Neural cell (in vitro differentiated cells): ENCODE data around the gene SMAP2.

Experiments
- EZH2 ChIP-seq: fragments of 200-600, 300-800 bp; shearing (Covaris generic), sonication (generic); IDR thresholded peaks from 2 replicates; pipeline ENCODE4 v1.6.1; 2014; ENCODE audit warnings: antibody characterized with exemption, low read length, borderline replicate concordance, mild to moderate bottlenecking; ENCODE audit not compliant: insufficient read depth, poor library complexity, severe bottlenecking
- MXI1 ChIP-seq: fragments of 450-650 bp; conservative IDR thresholded peaks from 2 replicates; pipeline ENCODE4 v1.6.1; 2014; ENCODE audit warnings: antibody characterized with exemption, mild to moderate bottlenecking; ENCODE audit not compliant: poor library complexity, severe bottlenecking
- TAF1 ChIP-seq: IDR thresholded peaks from 2 replicates; pipeline ENCODE4 v1.6.1; 2012; ENCODE audit warnings: low read depth
- TF ChIP-seq, protein P1 (sequence below): fragments of 450-650 bp; IDR thresholded peaks from 2 replicates; pipeline ENCODE4 v1.5.1; 2014; ENCODE audit warnings: antibody characterized with exemption, mild to moderate bottlenecking, moderate library complexity; ENCODE audit not compliant: poor library complexity, severe bottlenecking
- TF ChIP-seq, protein P2 (sequence below): IDR thresholded peaks from 2 replicates; pipeline ENCODE4 v1.6.1; 2012; ENCODE audit warnings: borderline replicate concordance

GRCh38 chr1:40353082-40353481 is 20.4 kb upstream of the SMAP2 start:
- no peak for TF ChIP-seq TAF1
- TF ChIP-seq, protein P1, sequence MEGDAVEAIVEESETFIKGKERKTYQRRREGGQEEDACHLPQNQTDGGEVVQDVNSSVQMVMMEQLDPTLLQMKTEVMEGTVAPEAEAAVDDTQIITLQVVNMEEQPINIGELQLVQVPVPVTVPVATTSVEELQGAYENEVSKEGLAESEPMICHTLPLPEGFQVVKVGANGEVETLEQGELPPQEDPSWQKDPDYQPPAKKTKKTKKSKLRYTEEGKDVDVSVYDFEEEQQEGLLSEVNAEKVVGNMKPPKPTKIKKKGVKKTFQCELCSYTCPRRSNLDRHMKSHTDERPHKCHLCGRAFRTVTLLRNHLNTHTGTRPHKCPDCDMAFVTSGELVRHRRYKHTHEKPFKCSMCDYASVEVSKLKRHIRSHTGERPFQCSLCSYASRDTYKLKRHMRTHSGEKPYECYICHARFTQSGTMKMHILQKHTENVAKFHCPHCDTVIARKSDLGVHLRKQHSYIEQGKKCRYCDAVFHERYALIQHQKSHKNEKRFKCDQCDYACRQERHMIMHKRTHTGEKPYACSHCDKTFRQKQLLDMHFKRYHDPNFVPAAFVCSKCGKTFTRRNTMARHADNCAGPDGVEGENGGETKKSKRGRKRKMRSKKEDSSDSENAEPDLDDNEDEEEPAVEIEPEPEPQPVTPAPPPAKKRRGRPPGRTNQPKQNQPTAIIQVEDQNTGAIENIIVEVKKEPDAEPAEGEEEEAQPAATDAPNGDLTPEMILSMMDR = no peak
- TF ChIP-seq MXI1 = no peak
- no peak for TF ChIP-seq EZH2
- TF ChIP-seq, protein P2, sequence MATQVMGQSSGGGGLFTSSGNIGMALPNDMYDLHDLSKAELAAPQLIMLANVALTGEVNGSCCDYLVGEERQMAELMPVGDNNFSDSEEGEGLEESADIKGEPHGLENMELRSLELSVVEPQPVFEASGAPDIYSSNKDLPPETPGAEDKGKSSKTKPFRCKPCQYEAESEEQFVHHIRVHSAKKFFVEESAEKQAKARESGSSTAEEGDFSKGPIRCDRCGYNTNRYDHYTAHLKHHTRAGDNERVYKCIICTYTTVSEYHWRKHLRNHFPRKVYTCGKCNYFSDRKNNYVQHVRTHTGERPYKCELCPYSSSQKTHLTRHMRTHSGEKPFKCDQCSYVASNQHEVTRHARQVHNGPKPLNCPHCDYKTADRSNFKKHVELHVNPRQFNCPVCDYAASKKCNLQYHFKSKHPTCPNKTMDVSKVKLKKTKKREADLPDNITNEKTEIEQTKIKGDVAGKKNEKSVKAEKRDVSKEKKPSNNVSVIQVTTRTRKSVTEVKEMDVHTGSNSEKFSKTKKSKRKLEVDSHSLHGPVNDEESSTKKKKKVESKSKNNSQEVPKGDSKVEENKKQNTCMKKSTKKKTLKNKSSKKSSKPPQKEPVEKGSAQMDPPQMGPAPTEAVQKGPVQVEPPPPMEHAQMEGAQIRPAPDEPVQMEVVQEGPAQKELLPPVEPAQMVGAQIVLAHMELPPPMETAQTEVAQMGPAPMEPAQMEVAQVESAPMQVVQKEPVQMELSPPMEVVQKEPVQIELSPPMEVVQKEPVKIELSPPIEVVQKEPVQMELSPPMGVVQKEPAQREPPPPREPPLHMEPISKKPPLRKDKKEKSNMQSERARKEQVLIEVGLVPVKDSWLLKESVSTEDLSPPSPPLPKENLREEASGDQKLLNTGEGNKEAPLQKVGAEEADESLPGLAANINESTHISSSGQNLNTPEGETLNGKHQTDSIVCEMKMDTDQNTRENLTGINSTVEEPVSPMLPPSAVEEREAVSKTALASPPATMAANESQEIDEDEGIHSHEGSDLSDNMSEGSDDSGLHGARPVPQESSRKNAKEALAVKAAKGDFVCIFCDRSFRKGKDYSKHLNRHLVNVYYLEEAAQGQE = no peak
